Endodermal cell (in vitro differentiated cells): ENCODE results near the gene SLC24A3. TPM values are rescaled to one million over a fixed set of nuclear protein-coding genes. Genes with fewer than 3 reads are reported as not detected.

Source experiments
- DNase-seq: peaks from one replicate; pipeline ENCODE4 v3.0.0-alpha.2; 2017
- H3K27ac ChIP-seq: 2 replicates; pipeline ENCODE4 v1.5.1; 2013; ENCODE audit warnings: mild to moderate bottlenecking, low read depth, low read length, moderate library complexity
- H3K27me3 ChIP-seq: 2 replicates; pipeline ENCODE4 v1.6.1; 2013; ENCODE audit warnings: mild to moderate bottlenecking, low read length, moderate library complexity; ENCODE audit not compliant: insufficient read depth, control insufficient read depth, poor library complexity, severe bottlenecking
- H3K36me3 ChIP-seq: 2 replicates; pipeline ENCODE4 v1.7.0; 2013; ENCODE audit warnings: mild to moderate bottlenecking, low read length, moderate library complexity; ENCODE audit not compliant: control insufficient read depth, insufficient read depth
- H3K4me1 ChIP-seq: one replicate; pipeline ENCODE4 v1.7.0; 2013; ENCODE audit warnings: low read length; ENCODE audit not compliant: control insufficient read depth, insufficient read depth
- H3K4me3 ChIP-seq: 2 replicates; pipeline ENCODE4 v1.5.1; 2013; ENCODE audit warnings: mild to moderate bottlenecking, low read length, moderate library complexity
- H3K9ac ChIP-seq: 2 replicates; pipeline ENCODE4 v1.6.1; 2013; ENCODE audit warnings: mild to moderate bottlenecking, low read length, moderate library complexity; ENCODE audit not compliant: poor library complexity, severe bottlenecking; ENCODE audit errors: extremely low read depth
- H3K9me3 ChIP-seq: 2 replicates; pipeline ENCODE4 v1.6.1; 2013; ENCODE audit warnings: mild to moderate bottlenecking, low read length, moderate library complexity; ENCODE audit not compliant: control insufficient read depth
- H3K27ac Mint-ChIP-seq: 2 replicates; pipeline ENCODE4 v1.8.0; 2020; ENCODE audit warnings: mixed read lengths
- H3K27me3 Mint-ChIP-seq: 2 replicates; pipeline ENCODE4 v1.8.0; 2021; ENCODE audit warnings: mild to moderate bottlenecking, mixed read lengths; ENCODE audit not compliant: insufficient read depth
- H3K36me3 Mint-ChIP-seq: 2 replicates; pipeline ENCODE4 v1.8.0; 2020; ENCODE audit warnings: low read depth, mixed read lengths
- H3K4me1 Mint-ChIP-seq: 2 replicates; pipeline ENCODE4 v1.8.0; 2020; ENCODE audit warnings: mixed read lengths
- H3K4me3 Mint-ChIP-seq: 2 replicates; pipeline ENCODE4 v1.8.0; 2020; ENCODE audit warnings: mild to moderate bottlenecking, moderate library complexity, mixed read lengths
- H3K9me3 Mint-ChIP-seq: 2 replicates; pipeline ENCODE4 v1.8.0; 2020; ENCODE audit warnings: mild to moderate bottlenecking, mixed read lengths
- CTCF ChIP-seq: fragments of 200-600 bp; sonication (generic); conservative IDR thresholded peaks from 2 replicates; pipeline ENCODE4 v1.5.0; 2021; ENCODE audit warnings: antibody characterized with exemption, mild to moderate bottlenecking
- WGBS, 2 experiments: methylation state at CpG; one replicate each; pipeline versions ENCODE4 v1.1.5 to v1.1.7; 2013; ENCODE audit warnings: missing lambda C conversion rate in 2 of 2, mixed read lengths in 1 of 2; ENCODE audit not compliant: insufficient coverage in 1 of 2, insufficient read length in 1 of 2; 5-methylcytosine and 5-hydroxymethylcytosine counted together
- total RNA-seq, 2 donors: library from RNA; stranded (reverse); fragmentation: NEBNext Ultra II Directional in 1 of 2; extraction: Animal tissue kit (Norgen Biotek cat#: 25700) in 1 of 2; gene quantifications; 2 replicates in 1 of 2; 3 replicates in 1 of 2; pipeline ENCODE4 v1.2.1, GENCODE V29; 2021

The SLC24A3 gene
- total RNA-seq, 2 donors from 2014 or later, result 1.5 to 1.8 TPM

- Histone ChIP-seq H3K4me3 (no peak overlapping the region), H3K9ac (no peak overlapping the region), H3K36me3 (no peaks in the 10 kb centered on the region), H3K27ac (no peak overlapping the region), H3K9me3 (no peaks in the 10 kb centered on the region), H3K4me1 (no peaks in the 10 kb centered on the region), H3K27me3 (no peaks in the 10 kb centered on the region)
- no peak overlapping the region for H3K4me3 Mint-ChIP-seq
- no peaks in the 10 kb centered on the region for H3K36me3 Mint-ChIP-seq
- no peak for TF ChIP-seq CTCF
- no peak overlapping the region for H3K27ac Mint-ChIP-seq
- H3K4me1 Mint-ChIP-seq, result peaks cover 4% of the 10 kb centered on the region
- WGBS, 2 experiments, result 98 to 100% methylated on average over 2 of the region's 2 CpGs
- no peaks in the 10 kb centered on the region for H3K27me3 Mint-ChIP-seq
- no peak for DNase-seq
- H3K9me3 Mint-ChIP-seq, result no peaks in the 10 kb centered on the region
Observed at GRCh38 chr20:19527509-19527908, 315.1 kb downstream of the SLC24A3 start.

- H3K4me3 Mint-ChIP-seq, result no peak overlapping the region
- Histone ChIP-seq H3K4me3 (no peak overlapping the region), H3K27me3 (no peaks in the 10 kb centered on the region), H3K9ac (no peak overlapping the region), H3K27ac (no peak overlapping the region), H3K9me3 (no peaks in the 10 kb centered on the region), H3K4me1 (no peaks in the 10 kb centered on the region), H3K36me3 (no peaks in the 10 kb centered on the region)
- no peak for TF ChIP-seq CTCF
- H3K9me3 Mint-ChIP-seq, result no peaks in the 10 kb centered on the region
- DNase-seq, result no peak
- H3K36me3 Mint-ChIP-seq, result no peaks in the 10 kb centered on the region
- no peaks in the 10 kb centered on the region for H3K4me1 Mint-ChIP-seq
- H3K27me3 Mint-ChIP-seq, result no peaks in the 10 kb centered on the region
- no peak overlapping the region for H3K27ac Mint-ChIP-seq
- 92 to 94% methylated on average over 5 of the region's 5 CpGs for WGBS, 2 experiments
Observed at GRCh38 chr20:19528286-19529030, 316.0 kb downstream of the SLC24A3 start.

DNA sequence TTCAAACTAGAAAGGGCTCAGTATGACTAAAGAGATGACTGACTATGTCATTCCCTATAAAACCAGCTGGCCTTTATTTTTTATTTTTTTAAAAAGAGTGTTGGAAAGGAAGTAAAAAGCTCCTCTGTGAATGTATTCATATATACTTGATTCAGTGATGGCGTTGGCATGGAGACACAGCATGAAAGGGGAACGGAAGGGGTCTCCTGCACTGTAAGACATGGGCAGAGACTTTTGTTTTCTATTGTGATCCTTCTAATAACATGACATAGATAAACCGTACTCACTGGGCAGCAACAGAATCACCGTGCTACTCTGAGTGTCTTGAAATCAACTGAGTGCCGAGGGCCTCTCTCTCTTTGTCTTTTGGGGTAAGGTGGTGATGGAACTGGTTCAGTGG is 317.6 kb downstream of the SLC24A3 start:
- no peak overlapping the region for H3K27ac Mint-ChIP-seq
- WGBS, 2 experiments, result 89 to 91% methylated on average over 3 to 5 of the region's 5 CpGs
- H3K9me3 Mint-ChIP-seq, result no peaks in the 10 kb centered on the region
- no peak overlapping the region for H3K9ac ChIP-seq
- no peaks in the 10 kb centered on the region for H3K36me3 Mint-ChIP-seq
- no peaks in the 10 kb centered on the region for H3K4me1 ChIP-seq
- H3K4me3 ChIP-seq, result no peak overlapping the region
- DNase-seq, result no peak
- H3K27ac ChIP-seq, result no peak overlapping the region
- no peaks in the 10 kb centered on the region for H3K36me3 ChIP-seq
- H3K4me3 Mint-ChIP-seq, result no peak overlapping the region
- TF ChIP-seq CTCF, result no peak
- no peaks in the 10 kb centered on the region for H3K27me3 ChIP-seq
- H3K27me3 Mint-ChIP-seq, result no peaks in the 10 kb centered on the region
- H3K4me1 Mint-ChIP-seq, result no peaks in the 10 kb centered on the region
- H3K9me3 ChIP-seq, result peaks cover 4% of the 10 kb centered on the region
